ENCODE measurements around the gene PHLDA1.

PHLDA1 gene

DNA sequence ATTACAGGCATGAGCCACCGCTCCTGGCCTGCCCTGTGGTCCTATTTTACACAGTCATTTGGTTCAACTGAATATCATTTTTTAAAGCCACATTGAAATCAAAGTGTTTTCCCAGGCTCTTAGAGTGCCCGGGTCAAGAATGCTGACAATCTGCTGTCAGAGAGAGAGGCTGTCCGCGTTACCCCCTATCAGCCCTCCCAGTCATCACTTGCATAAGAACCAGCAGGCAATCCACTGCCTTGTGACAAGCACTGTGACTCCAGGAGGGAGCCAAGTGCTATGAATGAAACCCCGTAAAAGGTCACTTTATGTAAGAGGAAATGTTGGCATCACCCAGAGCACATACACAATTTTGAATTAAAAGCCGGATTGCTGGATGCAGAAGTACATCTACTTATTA is 13.5 kb downstream of the PHLDA1 start:
- Mint-ChIP-seq H3K4me1 (peaks cover 58% of the 10 kb centered on the region), H3K4me3 (no peak overlapping the region), H3K27me3 (no peaks in the 10 kb centered on the region), H3K36me3 (ENCODE audit: low read depth) (no peaks in the 10 kb centered on the region), H3K27ac (peak overlapping the region; percentile 2), H3K9me3 (no peaks in the 10 kb centered on the region)
- ATAC-seq (no peak), DNase-seq (no peak)

DNA sequence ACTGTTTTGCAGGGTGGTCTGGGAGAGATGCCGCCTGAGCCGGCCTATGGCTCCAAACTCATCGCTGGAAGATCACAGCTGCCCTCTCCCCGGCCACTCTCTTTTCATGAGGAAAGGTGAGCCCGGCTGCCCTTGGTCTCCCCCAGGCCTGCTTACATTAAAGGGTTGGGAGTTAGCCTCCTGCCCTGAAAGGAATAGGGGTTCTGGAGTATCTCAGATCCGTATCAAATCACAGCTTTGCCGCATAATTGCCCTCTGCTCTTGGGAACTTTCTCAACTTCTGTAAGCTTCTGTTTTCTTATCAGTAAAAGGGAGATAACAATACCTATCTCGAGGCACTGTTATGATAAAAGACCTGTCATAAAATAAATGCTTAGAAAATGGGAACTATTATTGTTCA is 17.6 kb downstream of the PHLDA1 start:
- DNase-seq: no peak
- no peak for ATAC-seq
- Mint-ChIP-seq H3K36me3 (ENCODE audit: low read depth) (no peaks in the 10 kb centered on the region), H3K4me1 (peaks cover 26% of the 10 kb centered on the region), H3K27me3 (no peaks in the 10 kb centered on the region), H3K9me3 (no peaks in the 10 kb centered on the region), H3K27ac (no peak overlapping the region), H3K4me3 (no peak overlapping the region)

DNA sequence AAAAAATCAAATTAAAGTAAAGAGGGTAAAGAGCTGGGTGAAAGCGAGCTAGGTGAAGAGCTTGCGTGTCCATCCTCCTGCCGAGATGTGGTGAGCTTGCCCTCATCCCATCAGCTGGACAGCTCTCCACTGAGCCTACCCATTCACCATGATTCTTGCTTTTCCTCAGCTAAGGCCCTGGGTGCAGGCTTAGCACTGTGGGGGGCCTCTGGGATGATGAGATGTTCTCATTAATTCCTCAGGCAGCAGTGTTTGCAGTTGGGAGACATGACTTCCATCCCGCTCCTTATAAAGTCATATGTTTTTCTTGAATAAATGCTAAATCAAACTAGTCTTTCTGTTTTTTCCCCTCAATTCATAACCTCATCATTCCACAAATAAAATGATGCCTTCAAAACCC is 18.0 kb downstream of the PHLDA1 start:
- peaks cover 22% of the 10 kb centered on the region for H3K4me1 Mint-ChIP-seq
- no peak overlapping the region for H3K4me3 Mint-ChIP-seq
- no peaks in the 10 kb centered on the region for H3K36me3 Mint-ChIP-seq (ENCODE audit: low read depth)
- no peaks in the 10 kb centered on the region for H3K9me3 Mint-ChIP-seq
- H3K27ac Mint-ChIP-seq: no peak overlapping the region
- ATAC-seq (no peak), DNase-seq (no peak)
- H3K27me3 Mint-ChIP-seq: no peaks in the 10 kb centered on the region

DNA sequence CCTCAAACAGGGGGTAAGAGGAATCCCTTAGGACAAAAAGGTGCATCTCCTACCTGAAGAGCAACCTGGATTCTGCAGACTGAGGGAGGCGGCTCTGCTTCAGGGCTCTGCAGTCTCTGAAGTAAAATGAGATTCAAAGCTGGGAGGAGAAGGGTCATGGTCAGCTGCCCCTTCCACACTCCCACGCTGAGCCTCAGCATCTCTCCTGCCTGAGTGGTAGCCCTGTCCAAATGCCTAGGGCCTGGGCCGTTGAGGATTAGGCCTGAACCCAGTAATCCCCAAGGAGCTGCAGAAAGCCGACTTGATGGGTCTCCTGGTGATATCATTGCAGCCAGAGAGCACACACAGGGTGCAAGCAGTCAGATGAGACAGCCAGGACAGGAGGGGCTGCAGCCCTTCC is 18.9 kb downstream of the PHLDA1 start:
- no peaks in the 10 kb centered on the region for H3K9me3 Mint-ChIP-seq
- ATAC-seq (no peak), DNase-seq (no peak)
- H3K27ac Mint-ChIP-seq: no peak overlapping the region
- no peaks in the 10 kb centered on the region for H3K27me3 Mint-ChIP-seq
- H3K4me1 Mint-ChIP-seq: peaks cover 14% of the 10 kb centered on the region
- no peak overlapping the region for H3K4me3 Mint-ChIP-seq
- H3K36me3 Mint-ChIP-seq (ENCODE audit: low read depth): no peaks in the 10 kb centered on the region

DNA sequence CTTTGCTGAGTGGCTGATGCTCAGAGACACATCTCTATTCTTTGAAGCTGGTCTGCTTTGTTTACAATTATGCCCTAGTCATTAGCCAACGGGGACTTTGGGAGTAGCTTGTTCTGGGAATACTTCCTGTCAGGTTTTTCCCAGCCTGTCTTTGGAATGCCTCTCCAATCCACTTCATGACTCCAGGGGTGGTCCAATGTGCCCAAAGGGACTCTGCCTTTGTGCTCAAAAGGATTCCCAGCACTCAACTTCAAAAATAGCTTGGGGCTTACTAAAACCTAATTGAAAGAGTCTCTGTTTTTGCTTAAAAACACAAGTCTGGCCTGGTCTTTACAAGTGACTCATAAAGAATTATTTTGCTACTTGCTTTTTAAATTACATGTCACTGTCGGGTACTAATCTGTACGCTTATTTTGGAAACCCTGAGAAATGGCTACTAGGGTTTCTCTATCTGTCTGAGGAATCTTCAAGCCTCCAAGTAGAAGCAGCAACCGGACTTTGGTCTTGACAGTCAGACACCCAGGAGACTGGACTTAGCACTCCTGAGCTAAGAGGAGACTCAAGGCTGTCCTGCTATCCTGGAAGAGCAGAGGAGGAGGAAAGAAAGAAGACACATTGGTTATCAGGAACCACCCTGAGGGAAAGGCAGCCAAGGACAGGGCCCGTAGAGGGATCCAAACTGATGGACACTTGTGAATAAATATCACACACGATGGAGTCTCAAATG is 20.7 kb downstream of the PHLDA1 start:
- DNase-seq (no peak), ATAC-seq (no peak)
- no peaks in the 10 kb centered on the region for H3K36me3 Mint-ChIP-seq (ENCODE audit: low read depth)
- peaks cover 9% of the 10 kb centered on the region for H3K4me1 Mint-ChIP-seq
- H3K27me3 Mint-ChIP-seq: no peaks in the 10 kb centered on the region
- no peak overlapping the region for H3K27ac Mint-ChIP-seq
- no peak overlapping the region for H3K4me3 Mint-ChIP-seq
- H3K9me3 Mint-ChIP-seq: no peaks in the 10 kb centered on the region

DNA sequence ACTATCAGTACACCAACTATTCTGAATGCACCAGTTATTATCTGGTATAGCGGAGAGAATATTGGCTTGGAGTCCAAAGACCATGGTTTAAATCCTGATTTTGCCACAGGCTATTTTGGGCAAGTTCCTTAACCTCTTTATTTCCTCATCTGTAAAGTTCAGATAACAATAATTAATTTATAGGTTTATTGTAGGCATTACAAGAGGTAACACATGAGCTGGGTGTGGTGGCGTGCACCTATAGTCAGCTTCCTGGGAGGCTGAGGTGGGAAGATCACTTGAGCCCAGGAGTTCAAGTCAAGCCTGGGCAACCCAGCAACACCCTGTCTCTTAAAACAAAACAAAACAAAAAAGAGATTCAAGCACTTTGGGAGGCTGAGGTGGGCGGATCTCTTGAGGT is 23.1 kb downstream of the PHLDA1 start:
- Mint-ChIP-seq H3K27ac (no peak overlapping the region), H3K27me3 (no peaks in the 10 kb centered on the region), H3K4me3 (no peak overlapping the region), H3K4me1 (no peaks in the 10 kb centered on the region), H3K9me3 (peaks cover 8% of the 10 kb centered on the region), H3K36me3 (ENCODE audit: low read depth) (no peaks in the 10 kb centered on the region)
- ATAC-seq: no peak
- DNase-seq: no peak

DNA sequence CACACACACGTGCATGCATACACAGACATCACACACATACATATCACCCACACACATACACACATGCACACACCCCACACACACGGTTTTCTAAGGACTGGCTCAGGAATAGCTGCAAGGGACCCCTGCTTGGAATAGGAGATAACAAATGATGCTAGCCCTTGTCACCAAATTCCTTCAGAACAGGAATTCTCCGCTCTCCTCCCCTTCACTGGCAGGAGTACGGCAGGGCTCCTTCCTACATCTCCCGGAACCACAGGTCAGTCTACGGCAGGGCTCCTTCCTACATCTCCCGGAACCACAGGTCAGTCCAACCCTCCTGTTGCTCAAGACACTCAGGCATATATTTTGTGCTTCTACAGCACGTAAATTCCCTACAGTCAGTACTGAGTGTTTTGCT is 23.9 kb downstream of the PHLDA1 start:
- H3K9me3 Mint-ChIP-seq: peaks cover 8% of the 10 kb centered on the region
- no peak overlapping the region for H3K27ac Mint-ChIP-seq
- no peaks in the 10 kb centered on the region for H3K36me3 Mint-ChIP-seq (ENCODE audit: low read depth)
- H3K4me1 Mint-ChIP-seq: no peaks in the 10 kb centered on the region
- no peak for DNase-seq
- ATAC-seq: no peak
- H3K4me3 Mint-ChIP-seq: no peak overlapping the region
- H3K27me3 Mint-ChIP-seq: no peaks in the 10 kb centered on the region

DNA sequence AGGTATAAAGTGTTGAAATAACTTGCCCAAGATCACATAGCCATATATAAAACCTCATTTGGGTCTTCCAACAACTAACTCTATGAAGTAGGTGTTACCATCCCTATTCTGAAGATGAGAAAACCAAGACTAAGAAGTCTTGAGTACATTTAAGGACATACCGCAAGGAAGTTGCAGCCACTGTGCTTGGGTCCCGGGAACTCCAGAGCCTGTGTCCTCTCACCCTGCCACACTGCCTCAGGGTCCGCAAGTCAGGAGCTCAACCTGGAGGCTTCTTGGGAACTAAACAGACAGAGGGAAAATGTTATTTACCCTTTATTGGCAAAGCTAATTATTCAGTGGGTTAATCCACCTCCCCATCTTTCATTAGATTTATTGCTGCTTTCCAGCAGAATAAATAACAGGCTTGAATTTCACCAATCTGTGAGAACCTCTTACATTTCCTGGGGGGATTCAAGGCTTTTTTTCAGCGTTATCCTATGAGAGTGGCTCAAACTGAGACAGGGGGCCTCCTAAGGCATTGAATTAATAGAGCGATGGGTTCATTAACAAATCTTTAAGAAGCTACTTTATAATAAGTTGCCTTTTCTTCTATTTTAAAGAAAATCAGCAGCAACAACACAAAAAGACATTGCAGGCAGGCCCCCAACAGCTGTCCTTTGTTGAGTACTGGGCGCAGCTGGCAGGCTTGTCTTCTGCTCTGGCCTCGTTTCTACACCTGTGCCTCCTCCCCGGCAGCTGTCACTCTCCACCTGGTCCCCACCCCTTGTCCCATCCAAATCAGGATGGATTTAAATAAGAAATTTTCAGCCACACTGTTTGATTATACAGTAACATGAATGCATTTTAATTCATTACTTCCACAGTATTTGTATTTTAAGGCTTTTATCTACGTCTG is 25.3 kb downstream of the PHLDA1 start:
- DNase-seq: no peak
- H3K27ac Mint-ChIP-seq: no peak overlapping the region
- H3K9me3 Mint-ChIP-seq: peaks cover 8% of the 10 kb centered on the region
- no peaks in the 10 kb centered on the region for H3K27me3 Mint-ChIP-seq
- ATAC-seq: no peak
- H3K36me3 Mint-ChIP-seq (ENCODE audit: low read depth): no peaks in the 10 kb centered on the region
- H3K4me3 Mint-ChIP-seq: no peak overlapping the region
- no peaks in the 10 kb centered on the region for H3K4me1 Mint-ChIP-seq

DNA sequence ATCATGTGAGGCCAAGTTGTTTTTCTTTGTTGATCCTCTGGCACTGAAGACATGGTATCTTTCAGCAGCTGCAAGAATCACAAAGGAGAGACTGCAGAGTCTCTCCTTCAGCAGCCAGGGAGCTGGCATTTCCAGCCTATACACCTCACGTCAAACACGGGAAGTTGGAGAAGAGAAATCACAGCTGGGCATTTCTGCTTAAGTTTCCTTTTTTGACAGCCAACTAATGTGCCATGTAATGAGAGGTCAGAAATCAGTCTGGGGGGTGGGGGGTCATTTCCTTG is 28.3 kb downstream of the PHLDA1 start:
- DNase-seq (no peak), ATAC-seq (no peak)
- H3K4me3 Mint-ChIP-seq: no peak overlapping the region
- peaks cover 5% of the 10 kb centered on the region for H3K4me1 Mint-ChIP-seq
- no peak overlapping the region for H3K27ac Mint-ChIP-seq
- H3K9me3 Mint-ChIP-seq: peaks cover 8% of the 10 kb centered on the region
- no peaks in the 10 kb centered on the region for H3K36me3 Mint-ChIP-seq (ENCODE audit: low read depth)
- H3K27me3 Mint-ChIP-seq: no peaks in the 10 kb centered on the region

DNA sequence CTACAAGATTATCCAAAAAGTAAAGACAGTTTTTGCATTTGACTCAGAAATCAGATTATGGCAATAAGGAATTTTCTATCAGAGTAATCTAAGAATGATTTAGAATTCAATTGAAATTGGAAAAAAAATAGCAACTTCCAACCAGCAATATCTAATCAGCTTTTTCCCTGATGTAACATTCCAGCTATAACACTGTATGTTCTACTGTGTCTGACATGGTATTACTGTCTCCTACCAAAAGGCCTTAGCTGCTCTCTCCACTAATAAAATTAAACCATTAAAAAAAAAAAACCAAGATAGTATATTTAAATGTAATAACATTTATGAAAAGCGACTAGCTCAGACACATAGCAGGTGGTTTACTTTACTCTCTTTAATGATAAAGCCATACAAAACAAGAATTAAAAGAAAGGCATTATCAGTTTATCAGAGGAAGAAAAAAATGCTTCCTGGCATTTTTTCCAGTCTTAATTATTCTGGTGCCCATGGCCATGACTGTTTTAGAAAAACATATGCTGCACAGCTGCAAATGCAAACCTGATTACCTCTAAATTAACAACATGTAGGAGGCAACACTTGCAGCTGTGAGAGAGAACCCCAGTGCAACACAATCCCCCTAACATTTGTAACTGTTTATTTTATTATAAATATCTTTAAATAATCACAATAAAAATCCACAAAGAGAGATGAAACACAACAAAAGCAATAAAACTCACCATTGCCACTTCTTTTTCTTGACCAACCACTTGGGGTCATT is 28.8 kb downstream of the PHLDA1 start:
- DNase-seq (no peak), ATAC-seq (no peak)
- Mint-ChIP-seq H3K4me1 (peaks cover 7% of the 10 kb centered on the region), H3K27ac (no peak overlapping the region), H3K36me3 (ENCODE audit: low read depth) (no peaks in the 10 kb centered on the region), H3K4me3 (no peak overlapping the region), H3K9me3 (peaks cover 8% of the 10 kb centered on the region), H3K27me3 (no peaks in the 10 kb centered on the region)

DNA sequence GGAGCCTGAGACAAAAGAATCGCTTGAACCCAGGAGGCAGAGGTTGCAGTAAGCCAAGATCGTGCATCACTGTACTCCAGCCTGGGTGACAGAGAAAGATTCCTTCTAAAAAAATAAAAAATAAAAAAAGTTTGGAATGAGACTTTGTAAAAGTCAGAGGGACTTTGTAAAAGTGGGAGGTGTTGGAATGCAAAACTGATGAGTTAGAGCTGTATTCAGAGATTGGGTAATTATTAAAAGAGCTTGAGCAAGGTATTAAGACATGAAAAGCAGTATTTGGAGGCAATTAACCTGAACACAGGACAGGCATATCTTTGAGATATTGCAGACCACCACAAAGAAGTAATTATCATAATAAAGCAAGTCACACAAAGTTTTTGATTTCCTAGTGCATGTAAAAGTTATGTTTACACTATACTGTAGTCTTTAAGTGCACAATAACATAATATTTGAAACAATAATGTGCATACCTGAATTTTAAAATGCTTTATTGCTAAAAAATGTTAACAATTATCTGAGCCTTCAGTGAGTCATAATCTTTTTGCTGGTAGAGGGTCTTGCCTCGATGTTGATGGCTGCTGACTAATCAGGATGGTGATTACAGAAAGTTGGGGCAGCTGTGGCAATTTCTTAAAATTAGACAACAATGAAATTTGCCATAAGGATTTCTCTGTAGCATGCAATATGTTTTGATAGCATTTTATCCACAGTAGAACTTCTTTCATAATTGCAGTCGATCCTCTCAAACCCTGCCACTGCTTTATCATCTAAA is 33.1 kb downstream of the PHLDA1 start:
- no peaks in the 10 kb centered on the region for H3K36me3 Mint-ChIP-seq (ENCODE audit: low read depth)
- H3K27me3 Mint-ChIP-seq: no peaks in the 10 kb centered on the region
- no peak for ATAC-seq
- H3K9me3 Mint-ChIP-seq: no peaks in the 10 kb centered on the region
- DNase-seq: no peak
- H3K4me1 Mint-ChIP-seq: peaks cover 46% of the 10 kb centered on the region
- no peak overlapping the region for H3K27ac Mint-ChIP-seq
- no peak overlapping the region for H3K4me3 Mint-ChIP-seq

DNA sequence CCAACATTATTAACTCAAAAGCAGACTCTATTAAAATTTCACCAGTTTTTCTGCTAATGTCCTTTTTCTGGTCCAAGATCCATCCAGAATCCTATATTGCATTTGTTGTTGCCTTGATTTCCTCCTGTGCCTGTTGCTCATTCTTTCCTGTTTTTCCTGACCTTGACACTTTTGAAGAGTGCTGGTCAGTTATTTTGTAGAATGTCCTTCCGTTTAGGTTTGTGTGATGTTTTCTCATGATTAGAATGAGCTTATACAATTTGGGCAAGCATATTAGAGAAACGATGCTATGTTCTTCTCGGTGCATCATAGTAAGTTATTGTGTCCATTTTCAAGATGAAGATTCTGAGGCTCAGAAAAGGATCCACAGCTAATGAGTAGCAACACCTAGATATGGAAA is 33.9 kb downstream of the PHLDA1 start:
- Mint-ChIP-seq H3K4me3 (no peak overlapping the region), H3K27me3 (no peaks in the 10 kb centered on the region), H3K9me3 (no peaks in the 10 kb centered on the region), H3K4me1 (peaks cover 51% of the 10 kb centered on the region), H3K36me3 (ENCODE audit: low read depth) (no peaks in the 10 kb centered on the region), H3K27ac (peak overlapping the region; percentile 23)
- DNase-seq (no peak), ATAC-seq (no peak)

DNA sequence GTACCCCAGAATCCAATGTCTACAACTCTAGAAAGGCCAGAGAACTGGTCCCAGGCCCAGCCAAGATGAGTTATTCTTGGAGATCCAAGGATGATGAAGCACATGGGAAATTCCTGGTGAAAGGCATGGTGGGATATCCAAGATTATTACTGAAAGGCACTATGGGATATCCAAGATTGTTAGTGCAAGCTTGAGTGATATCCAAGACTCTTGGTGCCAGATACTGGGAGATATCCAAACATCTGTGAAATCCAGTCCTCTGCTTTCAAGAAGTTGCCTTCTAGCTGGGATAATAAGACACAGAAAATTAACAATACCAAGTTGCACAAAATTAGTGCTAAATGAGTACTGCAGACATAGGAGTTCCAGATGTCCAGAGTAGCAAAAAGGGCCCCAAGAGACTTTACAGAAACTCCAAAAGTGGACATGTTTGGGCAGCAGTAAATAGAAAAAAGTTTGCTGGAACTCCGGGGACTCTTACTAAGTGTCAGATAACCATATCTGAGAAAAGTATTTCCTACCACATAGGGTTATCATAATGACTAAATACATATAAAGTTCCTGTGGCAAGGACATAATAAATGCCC is 34.6 kb downstream of the PHLDA1 start:
- ATAC-seq (no peak), DNase-seq (no peak)
- H3K4me1 Mint-ChIP-seq: peaks cover 57% of the 10 kb centered on the region
- no peaks in the 10 kb centered on the region for H3K9me3 Mint-ChIP-seq
- H3K4me3 Mint-ChIP-seq: no peak overlapping the region
- no peaks in the 10 kb centered on the region for H3K36me3 Mint-ChIP-seq (ENCODE audit: low read depth)
- H3K27me3 Mint-ChIP-seq: peaks cover under 1% of the 10 kb centered on the region
- no peak overlapping the region for H3K27ac Mint-ChIP-seq

DNA sequence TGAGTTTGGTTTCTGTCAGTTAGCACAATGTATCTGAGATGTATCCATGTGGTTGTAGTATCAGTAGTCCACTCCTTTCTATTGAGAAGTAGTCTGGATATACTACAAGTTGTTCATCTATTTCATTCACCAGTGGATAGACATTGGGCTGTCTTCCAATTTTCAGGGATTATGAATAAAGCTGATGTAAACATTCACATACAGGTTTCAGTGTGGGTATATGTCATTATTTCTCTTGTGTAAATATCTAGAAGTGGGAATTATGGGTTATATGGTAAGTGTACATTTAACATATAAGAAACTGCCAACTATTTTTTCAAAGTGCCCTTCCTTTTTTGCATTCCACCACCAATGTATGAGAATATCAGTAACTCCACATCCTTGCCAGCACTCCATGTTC is 35.9 kb downstream of the PHLDA1 start:
- H3K27me3 Mint-ChIP-seq: peaks cover 1% of the 10 kb centered on the region
- peak overlapping the region; percentile 73 for H3K27ac Mint-ChIP-seq
- no peaks in the 10 kb centered on the region for H3K9me3 Mint-ChIP-seq
- H3K36me3 Mint-ChIP-seq (ENCODE audit: low read depth): no peaks in the 10 kb centered on the region
- peaks cover 64% of the 10 kb centered on the region for H3K4me1 Mint-ChIP-seq
- DNase-seq (no peak), ATAC-seq (no peak)
- H3K4me3 Mint-ChIP-seq: no peak overlapping the region

All from activated naive CD8-positive, alpha-beta T cell treated with anti-CD3 and anti-CD28 coated beads, Interleukin-2, amount 50 U/mL, for 24 hours (primary cell).